ENCODE results near the gene EPB41L2.
"Not testable (repeated sequence)": the region's sequence is repeated elsewhere in the genome, so short reads cannot be mapped to it uniquely, and the experiment has no call there.

The EPB41L2 gene

DNA sequence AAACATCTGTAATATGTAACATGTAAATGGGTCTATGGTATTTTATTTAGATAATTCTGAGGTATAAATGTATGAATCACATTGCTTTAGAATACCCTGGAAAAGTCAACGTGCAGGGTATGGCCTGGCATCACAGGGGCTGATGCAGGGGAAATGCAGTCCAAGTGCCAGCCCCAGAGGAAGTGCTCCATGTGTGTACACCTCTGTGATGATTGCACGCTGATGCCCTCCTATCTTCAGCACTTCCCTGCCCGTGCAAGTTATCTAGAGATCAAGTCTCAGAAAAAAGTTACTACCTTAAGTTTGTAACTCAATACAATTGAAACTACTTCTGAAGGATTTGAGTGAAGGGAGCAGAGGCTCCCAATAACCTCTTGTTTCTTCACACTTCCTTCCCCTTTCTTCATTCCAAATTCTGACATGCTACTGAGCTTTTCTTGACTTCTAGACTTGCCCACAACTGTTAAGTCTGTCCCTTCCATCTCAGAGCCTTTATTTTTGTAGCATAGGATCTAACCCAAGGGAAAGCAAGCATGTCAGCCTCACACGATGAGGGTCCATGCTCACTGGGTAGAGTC, 233.6 kb downstream of the EPB41L2 start:
- no peak for DNase-seq

DNA sequence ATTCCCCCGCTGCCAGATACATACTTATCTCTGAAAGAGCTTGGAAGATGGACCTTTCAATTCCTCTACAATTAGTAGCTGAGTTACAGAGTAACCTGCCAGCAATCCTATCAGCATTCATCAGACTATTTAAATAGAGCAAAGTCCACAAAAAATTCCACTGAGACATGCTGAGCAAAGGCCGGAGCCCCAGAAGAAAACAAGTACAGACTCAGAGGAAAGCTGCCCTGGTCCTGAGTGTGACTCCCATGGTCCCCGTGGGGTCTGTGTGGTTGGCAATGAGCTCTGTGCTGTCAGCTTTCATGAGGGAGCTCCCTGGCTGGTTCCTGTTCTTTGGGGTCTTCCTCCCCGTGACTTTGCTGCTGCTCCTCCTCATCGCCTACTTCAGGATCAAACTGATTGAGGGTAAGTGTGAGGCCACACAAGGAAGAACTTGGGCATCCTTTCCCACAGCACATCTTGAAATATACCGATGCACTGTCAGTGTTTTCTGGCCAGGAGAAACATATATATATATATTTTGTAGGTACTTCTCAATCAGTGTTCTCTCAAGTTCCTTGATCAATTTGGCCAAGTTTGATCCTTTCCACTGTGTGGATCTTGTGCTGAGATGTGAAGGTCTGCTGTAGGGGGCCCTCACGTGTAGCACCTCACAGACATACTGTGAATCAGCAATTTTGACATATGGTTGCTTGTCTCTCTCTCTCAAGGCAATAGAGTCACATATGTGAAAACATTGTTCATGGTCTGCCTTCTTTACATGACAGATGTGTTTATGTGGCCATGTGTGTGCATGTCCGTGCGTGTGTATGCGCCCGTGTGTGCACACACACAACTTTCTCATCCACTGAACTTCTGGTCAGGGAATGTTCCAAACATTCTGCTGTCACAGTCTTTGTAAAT, 235.5 kb downstream of the EPB41L2 start, which contains the start of gene SMLR1:
Gene SMLR1, plus strand, starts transcription at position 160 of the 903 bp plus-strand sequence. Its CDS starts 8 bp downstream, at position 168.
- no peak for DNase-seq

DNA sequence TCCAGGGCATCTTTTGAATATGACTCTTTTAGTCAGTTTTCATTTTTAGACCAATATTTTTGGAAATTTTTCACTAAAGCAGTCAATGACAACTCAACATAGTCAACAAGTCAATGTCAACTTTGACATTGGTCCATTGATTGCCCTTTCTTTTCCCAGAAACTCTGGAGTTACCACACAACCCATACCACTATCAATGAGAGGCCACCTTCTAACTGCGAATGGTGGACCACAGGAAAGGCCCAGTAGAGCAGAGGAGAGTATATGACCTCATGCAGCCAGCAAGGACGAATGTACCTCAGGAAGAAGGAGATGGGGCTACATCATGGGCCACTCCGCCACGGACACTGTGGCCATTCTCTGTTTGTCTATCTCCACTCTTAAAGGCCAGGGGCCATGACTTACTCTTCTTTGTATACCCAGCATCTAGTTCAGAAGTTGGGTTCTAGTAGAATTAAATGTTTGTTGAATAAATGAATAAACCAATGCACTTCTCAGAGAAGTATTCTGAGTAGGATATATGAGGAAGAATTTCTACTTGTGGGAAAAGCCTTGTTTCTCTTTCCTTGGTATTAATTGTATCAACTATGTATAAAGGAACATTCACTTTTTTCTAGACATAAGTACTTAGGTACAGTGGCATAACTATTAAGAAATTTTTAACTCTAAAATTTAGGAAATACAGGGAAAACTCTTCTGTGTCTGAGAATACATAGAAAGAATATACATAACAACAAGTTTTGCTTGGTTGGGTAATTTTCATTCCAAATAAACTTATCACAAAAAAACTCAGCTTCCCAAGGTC, 236.4 kb downstream of the EPB41L2 start:
- no peak for DNase-seq

DNA sequence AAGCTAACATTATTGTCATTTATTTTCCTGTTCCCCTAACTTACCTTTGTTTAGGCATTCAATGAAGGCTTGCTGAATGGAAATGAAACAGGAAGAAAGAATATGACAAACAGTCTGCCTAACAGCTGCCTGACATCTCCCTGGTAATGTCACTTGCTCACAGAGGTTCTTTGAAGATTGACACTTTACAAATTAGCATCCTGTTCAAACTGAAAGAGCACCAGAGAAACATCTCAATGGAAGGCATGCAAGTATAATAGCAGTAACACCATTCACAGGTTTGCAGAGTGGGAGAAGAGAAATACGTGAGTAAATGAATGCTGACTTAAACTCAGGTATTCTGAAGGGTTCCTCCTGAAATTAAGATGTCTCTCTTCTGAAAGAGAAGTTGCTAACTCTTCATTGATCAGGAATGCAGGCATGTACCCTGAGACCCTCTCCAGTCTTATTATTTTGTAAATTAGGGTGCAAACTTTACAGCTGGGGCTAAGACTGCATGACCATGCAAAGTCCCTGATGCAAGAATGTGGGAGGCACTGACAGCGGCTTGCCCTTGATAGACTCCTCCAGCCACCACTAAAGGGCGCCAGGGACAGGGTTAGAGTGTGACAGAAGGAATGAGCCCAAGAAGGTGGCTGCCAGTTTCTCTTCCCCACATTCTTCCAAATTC, 237.1 kb downstream of the EPB41L2 start:
- DNase-seq = no peak

DNA sequence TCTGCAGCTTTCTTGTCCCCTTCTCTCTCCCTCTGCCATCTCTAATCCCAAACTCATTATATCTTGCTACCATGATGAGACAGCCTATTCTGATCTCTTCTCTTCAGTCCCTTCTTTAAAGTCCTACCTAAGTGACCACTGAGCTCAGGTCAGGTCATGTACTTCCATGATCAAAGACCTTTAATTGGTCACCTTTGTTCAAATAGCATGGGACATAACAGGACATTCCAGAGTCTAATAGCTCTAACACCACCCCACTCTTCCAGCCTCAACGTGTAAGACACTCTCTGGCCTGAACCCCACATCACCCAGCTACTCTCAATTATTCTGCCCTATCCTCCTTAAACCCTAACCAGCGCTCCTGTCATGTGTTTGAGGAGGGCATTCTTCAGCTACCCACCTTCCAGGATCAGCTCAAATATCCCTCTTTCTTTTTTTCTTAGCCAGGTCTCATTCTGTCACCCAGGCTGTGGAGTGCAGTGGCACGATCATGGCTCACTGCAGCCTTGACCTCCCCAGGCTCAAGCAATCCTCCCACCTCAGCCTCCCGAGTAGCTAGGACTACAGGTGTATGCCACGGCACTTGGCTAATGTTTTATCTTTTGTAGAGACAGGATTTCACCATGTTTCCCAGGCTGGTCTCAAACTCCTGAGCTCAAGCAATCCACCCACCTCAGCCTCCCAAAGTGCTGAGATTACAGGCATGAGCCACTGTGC, 237.9 kb downstream of the EPB41L2 start:
- no peak for DNase-seq

DNA sequence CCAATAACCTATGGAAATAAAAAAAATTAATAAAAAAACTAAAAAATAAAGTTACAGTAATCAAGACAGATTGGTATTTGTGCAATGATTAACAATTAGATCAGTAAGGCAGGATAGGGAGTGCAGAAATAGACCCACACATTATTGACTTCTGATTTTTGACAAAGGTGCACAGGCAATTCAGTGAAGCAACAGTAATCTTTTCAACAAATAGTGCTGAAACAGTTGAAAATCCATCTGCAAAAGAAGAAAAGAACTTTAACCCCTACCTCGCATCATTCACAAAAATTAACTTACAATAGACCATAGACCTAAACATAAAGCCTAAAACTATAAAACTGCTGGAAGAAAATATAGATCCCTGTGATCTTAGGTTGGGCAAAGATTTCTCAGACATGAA, 240.3 kb downstream of the EPB41L2 start:
- no peak for DNase-seq

DNA sequence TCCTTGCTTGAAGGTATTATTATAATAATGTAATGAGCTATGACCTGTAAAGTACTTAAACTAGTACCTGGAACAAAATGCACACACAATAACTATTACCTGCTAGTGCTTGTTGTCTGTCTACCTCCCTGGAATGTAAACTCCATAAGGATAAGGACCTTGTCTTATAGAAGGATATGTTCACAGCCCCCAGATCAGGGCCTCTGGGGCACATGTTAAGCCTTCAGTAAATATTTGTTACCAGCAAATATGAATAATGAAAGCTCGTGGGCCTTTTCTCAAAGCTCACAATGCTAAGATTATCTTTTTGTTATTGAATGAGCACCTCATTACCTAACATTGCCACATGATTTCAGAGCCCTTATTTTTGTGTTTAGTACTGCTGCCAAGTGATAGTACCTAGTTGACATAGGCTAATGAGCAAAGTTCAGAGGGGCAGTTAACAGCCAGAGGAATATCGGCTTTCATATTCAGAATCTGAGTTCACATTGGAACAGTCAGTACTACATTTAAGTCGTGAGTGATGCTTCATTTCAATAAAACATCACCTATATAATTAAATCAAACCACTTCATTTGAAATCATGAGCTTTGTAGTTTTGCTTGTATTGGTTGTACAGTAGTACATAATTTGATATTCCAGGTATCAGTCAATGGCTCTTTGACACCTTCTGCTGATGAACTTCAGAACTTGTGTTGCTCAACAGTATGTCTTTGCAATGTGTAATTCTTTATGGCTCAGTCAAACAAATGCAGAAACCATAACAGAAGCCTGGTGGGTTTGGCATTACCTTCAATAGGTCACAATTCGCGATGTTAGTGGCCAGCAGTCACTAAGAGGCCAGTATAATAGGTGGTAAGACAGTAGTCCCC, 247.6 kb downstream of the EPB41L2 start:
- DNase-seq = no peak

DNA sequence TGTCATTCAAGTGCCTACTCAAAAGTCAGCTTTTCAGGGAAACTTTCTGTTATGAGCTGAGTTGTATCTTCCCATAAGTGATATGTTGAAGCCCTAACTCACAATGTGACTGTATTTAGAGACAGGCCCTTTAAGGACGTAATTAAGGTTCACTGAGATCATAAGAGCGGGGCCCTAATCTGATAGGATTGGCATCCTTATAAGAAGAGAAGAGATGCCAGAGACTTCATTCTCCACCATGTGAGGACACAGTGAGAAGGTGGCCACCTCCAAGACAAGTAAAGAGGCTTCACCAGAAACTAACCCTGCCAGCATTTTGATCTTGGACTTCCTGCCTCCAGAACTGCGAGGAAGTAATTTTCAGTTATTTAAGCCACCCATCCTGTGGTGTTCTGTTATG, 248.5 kb downstream of the EPB41L2 start:
- no peak for DNase-seq

DNA sequence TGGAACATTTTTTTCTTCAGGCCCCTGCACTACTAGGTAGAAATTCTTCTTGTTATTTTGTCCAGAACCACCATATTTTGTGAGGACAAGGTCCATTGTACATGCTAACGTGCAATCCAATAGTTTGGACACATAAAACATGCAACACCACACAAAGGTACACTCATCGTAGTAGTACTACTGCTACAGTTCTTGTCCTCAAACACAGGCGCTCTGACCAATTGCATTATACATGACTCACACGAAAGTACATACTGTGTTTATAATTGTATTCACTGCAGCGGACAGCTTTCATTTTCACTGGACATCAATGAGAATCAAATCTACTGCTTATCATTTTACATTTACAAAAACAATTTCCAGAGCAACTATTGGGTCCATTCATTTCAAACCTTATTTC, 251.1 kb downstream of the EPB41L2 start:
- DNase-seq = no peak

DNA sequence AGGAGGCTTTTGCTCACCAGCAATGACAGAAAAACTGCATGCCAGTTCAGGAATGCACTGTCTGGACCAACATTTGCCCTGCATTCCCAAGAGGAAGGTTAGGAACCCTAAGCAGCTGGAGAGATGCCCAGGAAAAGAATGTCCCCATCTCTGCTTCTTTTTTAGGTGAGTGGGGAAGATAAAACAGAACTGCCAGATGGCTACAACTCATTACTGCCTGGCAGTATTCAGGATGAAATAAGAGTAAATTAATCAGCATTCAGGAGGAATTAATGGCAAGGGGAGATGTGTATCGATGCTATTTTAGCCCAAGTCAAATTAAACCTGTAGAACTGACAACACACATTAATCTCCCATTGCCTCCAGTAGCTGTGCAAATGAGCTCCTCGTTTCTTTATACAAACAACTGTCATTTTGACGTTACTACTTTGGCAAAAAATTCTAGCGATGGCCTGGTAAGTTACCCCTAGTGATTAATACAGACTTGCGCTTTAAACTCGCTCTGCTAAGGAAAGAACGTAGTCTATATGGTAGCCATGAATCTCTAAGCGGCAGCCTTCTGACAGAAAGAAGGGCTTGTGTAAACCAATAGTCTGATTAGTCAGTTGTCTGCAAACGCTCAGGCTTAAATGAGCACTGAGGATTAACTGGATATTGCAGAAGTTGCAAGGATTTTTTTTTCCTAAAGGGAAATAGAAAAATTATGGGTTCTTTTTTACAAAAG, 252.6 kb downstream of the EPB41L2 start:
- peak; percentile 56 for DNase-seq

DNA sequence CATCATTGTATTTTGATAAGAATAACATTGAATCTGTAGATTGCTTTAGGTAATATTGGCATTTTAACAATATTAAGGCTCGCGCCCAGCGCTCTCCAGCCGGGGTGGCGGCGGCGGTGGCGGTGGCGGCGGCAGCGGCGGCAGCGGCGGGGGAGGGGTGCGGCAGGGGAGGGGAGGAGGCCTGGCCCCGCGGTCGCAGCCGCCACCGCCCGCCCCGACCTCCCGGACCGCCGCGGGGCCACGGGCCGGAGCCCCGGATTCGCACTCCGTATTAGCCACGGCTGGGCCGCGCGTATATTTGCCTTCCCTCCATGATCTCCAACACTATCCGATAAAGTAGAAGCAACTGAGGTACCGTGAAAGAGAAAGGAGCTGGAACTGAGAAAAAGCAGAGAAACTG, 261.7 kb downstream of the EPB41L2 start:
- DNase-seq = not testable (repeated sequence)

DNA sequence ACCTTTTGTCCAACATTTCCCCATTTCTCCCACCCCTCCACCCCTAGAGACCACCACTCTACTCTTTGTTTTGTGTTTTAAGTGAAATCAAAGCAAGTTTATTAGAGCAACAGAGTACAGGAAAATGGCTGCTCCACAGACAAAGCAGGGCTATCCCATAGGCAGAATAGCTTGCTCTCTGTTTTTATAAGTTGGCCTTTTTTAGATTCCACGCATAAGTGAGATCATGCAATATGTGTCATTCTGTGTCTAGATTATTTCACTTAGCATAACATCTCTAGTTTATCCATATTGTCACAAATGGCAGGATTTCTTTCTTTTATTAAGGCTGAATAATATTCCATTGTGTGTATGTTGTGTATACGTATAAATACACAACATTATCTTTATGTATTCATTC, 266.0 kb downstream of the EPB41L2 start:
- peak; percentile 44 for DNase-seq

DNA sequence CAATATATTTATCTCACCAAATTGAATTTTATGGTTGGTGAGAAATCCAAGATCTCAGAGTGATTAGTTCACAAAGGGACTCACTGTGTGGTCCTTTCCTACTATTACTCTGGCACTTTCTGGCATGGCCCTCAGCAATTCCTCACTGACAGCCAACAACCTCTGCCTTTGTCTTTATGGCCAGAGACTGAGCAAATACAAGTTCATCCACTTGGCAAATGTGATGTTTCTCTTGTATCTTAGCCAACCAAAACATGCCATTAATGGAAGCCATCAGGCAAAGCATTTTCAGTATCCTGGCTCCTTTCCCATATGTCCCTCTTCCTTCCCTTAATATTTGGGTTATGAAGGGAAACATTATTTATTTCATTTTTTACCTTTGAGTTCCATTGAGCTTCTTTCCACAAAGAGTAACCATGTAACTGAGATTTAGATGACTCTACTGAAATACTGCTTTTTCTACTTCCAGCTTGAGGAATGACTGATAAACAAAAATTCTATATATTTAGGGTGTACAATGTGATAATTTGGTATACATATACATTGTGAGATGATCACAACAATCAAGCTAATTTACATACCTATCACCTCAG, 266.6 kb downstream of the EPB41L2 start:
- DNase-seq = peak; percentile 98

DNA sequence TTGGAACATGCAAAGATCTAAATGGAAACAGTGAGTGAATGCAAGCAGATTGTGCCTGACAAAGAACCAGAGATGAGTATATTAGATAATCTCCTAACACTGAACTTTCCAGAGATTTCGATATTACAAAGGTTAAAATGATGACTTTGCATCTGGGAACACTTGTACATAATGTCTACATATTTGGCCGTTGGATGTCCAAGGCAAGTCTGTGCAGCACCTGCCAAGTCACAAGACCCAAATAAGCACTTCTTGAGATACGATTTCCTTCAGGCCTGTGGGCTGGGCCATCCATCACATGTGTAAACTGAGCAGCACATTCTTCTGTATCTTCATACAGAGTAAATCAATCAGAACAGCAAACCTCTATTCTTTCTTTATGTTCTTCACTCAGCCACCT, 268.3 kb downstream of the EPB41L2 start:
- DNase-seq = no peak

DNA sequence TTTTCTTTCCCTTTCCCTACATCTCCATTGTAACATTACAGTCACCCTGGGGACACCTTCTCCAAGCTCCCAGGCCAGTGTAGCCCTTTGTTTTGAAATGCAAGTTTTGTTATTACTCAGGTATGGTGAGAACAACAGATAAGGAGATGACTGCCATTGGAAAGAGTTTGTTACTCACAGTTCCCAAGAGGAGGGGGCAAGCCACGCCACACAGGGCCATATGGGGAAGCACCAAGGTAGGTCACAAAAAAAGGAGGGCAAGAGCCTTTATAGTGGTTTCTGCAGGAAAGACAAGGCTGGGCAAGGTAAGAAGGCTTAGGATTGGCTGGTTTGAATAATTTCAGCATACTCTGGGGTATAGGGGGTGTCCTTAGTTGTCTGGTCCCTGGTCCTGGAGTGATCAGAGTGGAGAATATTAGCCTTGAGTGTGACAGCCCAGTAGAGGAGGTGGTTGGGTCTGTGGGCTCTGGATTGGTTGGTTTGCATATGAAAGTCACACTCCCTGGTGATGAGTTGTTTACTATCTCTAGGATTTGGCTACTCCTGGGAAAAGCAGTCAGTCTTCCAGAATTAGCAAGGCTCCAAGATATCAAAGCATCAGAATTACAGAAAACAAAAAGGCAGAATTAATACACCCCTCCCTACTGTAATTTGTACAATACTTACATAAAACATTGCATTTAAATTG, 268.9 kb downstream of the EPB41L2 start:
- no peak for DNase-seq
